ENCODE data around the gene CWC22. TPM values are rescaled to one million over a fixed set of nuclear protein-coding genes. Genes with fewer than 3 reads are reported as not detected.
"Not testable (repeated sequence)": the region's sequence is repeated elsewhere in the genome, so short reads cannot be mapped to it uniquely, and the experiment has no call there.

Gene CWC22
- total RNA-seq, 2 donors from 2014 or later = 21.5 to 24.2 TPM

- Mint-ChIP-seq H3K4me1 (no peaks in the 10 kb centered on the region), H3K27me3 (peaks cover 7% of the 10 kb centered on the region), H3K9me3 (no peaks in the 10 kb centered on the region), H3K36me3 (ENCODE audit: low read depth) (no peaks in the 10 kb centered on the region), H3K4me3 (no peak overlapping the region), H3K27ac (no peak overlapping the region)
- ATAC-seq (replicated peaks) = no peak
Observed at GRCh38 chr2:180015951-180016709, 9.0 kb upstream of the CWC22 start.

GRCh38 chr2:180012523-180012922, 5.4 kb upstream of the CWC22 start:
- H3K27me3 Mint-ChIP-seq = peaks cover 7% of the 10 kb centered on the region
- ATAC-seq (replicated peaks) = peak; percentile 86
- H3K4me1 Mint-ChIP-seq = no peaks in the 10 kb centered on the region
- H3K9me3 Mint-ChIP-seq = no peaks in the 10 kb centered on the region
- H3K36me3 Mint-ChIP-seq (ENCODE audit: low read depth) = no peaks in the 10 kb centered on the region
- H3K27ac Mint-ChIP-seq = no peak overlapping the region
- no peak overlapping the region for H3K4me3 Mint-ChIP-seq

- ATAC-seq (replicated peaks) = no peak
- no peak overlapping the region for H3K4me3 Mint-ChIP-seq
- H3K9me3 Mint-ChIP-seq = no peaks in the 10 kb centered on the region
- peaks cover 1% of the 10 kb centered on the region for H3K27me3 Mint-ChIP-seq
- peaks cover 8% of the 10 kb centered on the region for H3K4me1 Mint-ChIP-seq
- peaks cover 7% of the 10 kb centered on the region for H3K36me3 Mint-ChIP-seq (ENCODE audit: low read depth)
- H3K27ac Mint-ChIP-seq = no peak overlapping the region
Observed at GRCh38 chr2:180010701-180011100, 3.6 kb upstream of the CWC22 start.

- H3K9me3 Mint-ChIP-seq = no peaks in the 10 kb centered on the region
Observed at GRCh38 chr2:180006231-180006630, 866 bp downstream of the CWC22 start.

GRCh38 chr2:180005465-180005864, 1.6 kb downstream of the CWC22 start:
- ATAC-seq (replicated peaks); H3K27me3 Mint-ChIP-seq; H3K27ac Mint-ChIP-seq; H3K9me3 Mint-ChIP-seq: not testable (repeated sequence)
- H3K4me1 Mint-ChIP-seq = peaks cover 12% of the 10 kb centered on the region
- H3K36me3 Mint-ChIP-seq (ENCODE audit: low read depth) = peaks cover 16% of the 10 kb centered on the region
- peak overlapping the region; percentile 98 for H3K4me3 Mint-ChIP-seq

More at GRCh38 chr2:180006231-180006630, 866 bp downstream of the CWC22 start:
- peaks cover 12% of the 10 kb centered on the region for H3K4me1 Mint-ChIP-seq
- ATAC-seq (replicated peaks) = no peak
- H3K27ac Mint-ChIP-seq = peak overlapping the region; percentile 99
- peaks cover 13% of the 10 kb centered on the region for H3K36me3 Mint-ChIP-seq (ENCODE audit: low read depth)
- no peaks in the 10 kb centered on the region for H3K27me3 Mint-ChIP-seq
- peak overlapping the region; percentile 98 for H3K4me3 Mint-ChIP-seq

- no peaks in the 10 kb centered on the region for H3K27me3 Mint-ChIP-seq
- H3K9me3 Mint-ChIP-seq = no peaks in the 10 kb centered on the region
- ATAC-seq (replicated peaks) = no peak
- no peak overlapping the region for H3K27ac Mint-ChIP-seq
- H3K4me3 Mint-ChIP-seq = peak overlapping the region; percentile 98
- peaks cover 23% of the 10 kb centered on the region for H3K36me3 Mint-ChIP-seq (ENCODE audit: low read depth)
- peaks cover 12% of the 10 kb centered on the region for H3K4me1 Mint-ChIP-seq
Observed at GRCh38 chr2:180004731-180005130, 2.4 kb downstream of the CWC22 start.

GRCh38 chr2:180003559-180003958, 3.5 kb downstream of the CWC22 start:
- no peaks in the 10 kb centered on the region for H3K9me3 Mint-ChIP-seq
- no peak overlapping the region for H3K27ac Mint-ChIP-seq
- peaks cover 33% of the 10 kb centered on the region for H3K36me3 Mint-ChIP-seq (ENCODE audit: low read depth)
- no peak overlapping the region for H3K4me3 Mint-ChIP-seq
- H3K27me3 Mint-ChIP-seq = no peaks in the 10 kb centered on the region
- ATAC-seq (replicated peaks) = no peak
- H3K4me1 Mint-ChIP-seq = peaks cover 12% of the 10 kb centered on the region

GRCh38 chr2:180003073-180003472, 4.0 kb downstream of the CWC22 start:
- no peak overlapping the region for H3K4me3 Mint-ChIP-seq
- peaks cover 16% of the 10 kb centered on the region for H3K4me1 Mint-ChIP-seq
- ATAC-seq (replicated peaks) = no peak
- H3K27ac Mint-ChIP-seq = no peak overlapping the region
- H3K36me3 Mint-ChIP-seq (ENCODE audit: low read depth) = peaks cover 33% of the 10 kb centered on the region
- no peaks in the 10 kb centered on the region for H3K27me3 Mint-ChIP-seq
- H3K9me3 Mint-ChIP-seq = no peaks in the 10 kb centered on the region

GRCh38 chr2:180002198-180002770, 4.8 kb downstream of the CWC22 start:
- Mint-ChIP-seq H3K4me3 (no peak overlapping the region), H3K36me3 (ENCODE audit: low read depth) (peaks cover 32% of the 10 kb centered on the region), H3K9me3 (no peaks in the 10 kb centered on the region), H3K27ac (no peak overlapping the region), H3K4me1 (peaks cover 22% of the 10 kb centered on the region), H3K27me3 (no peaks in the 10 kb centered on the region)
- no peak for ATAC-seq (replicated peaks)

GRCh38 chr2:180001726-180002125, 5.4 kb downstream of the CWC22 start:
- H3K27me3 Mint-ChIP-seq = no peaks in the 10 kb centered on the region
- H3K4me1 Mint-ChIP-seq = peaks cover 23% of the 10 kb centered on the region
- peaks cover 27% of the 10 kb centered on the region for H3K36me3 Mint-ChIP-seq (ENCODE audit: low read depth)
- no peak for ATAC-seq (replicated peaks)
- H3K27ac Mint-ChIP-seq = no peak overlapping the region
- no peaks in the 10 kb centered on the region for H3K9me3 Mint-ChIP-seq
- no peak overlapping the region for H3K4me3 Mint-ChIP-seq

- Mint-ChIP-seq H3K36me3 (ENCODE audit: low read depth) (peaks cover 35% of the 10 kb centered on the region), H3K27me3 (no peaks in the 10 kb centered on the region), H3K4me1 (peaks cover 26% of the 10 kb centered on the region), H3K9me3 (no peaks in the 10 kb centered on the region), H3K27ac (no peak overlapping the region), H3K4me3 (no peak overlapping the region)
- peak; percentile 52 for ATAC-seq (replicated peaks)
Observed at GRCh38 chr2:180000434-180000833, 6.7 kb downstream of the CWC22 start.

GRCh38 chr2:179999000-179999399, 8.1 kb downstream of the CWC22 start:
- Mint-ChIP-seq H3K4me1 (peaks cover 27% of the 10 kb centered on the region), H3K27ac (no peak overlapping the region), H3K9me3 (no peaks in the 10 kb centered on the region), H3K36me3 (ENCODE audit: low read depth) (peaks cover 35% of the 10 kb centered on the region), H3K27me3 (no peaks in the 10 kb centered on the region), H3K4me3 (no peak overlapping the region)
- no peak for ATAC-seq (replicated peaks)

GRCh38 chr2:179995741-179996515, 11.2 kb downstream of the CWC22 start:
- Mint-ChIP-seq H3K36me3 (ENCODE audit: low read depth) (peaks cover 59% of the 10 kb centered on the region), H3K4me3 (no peak overlapping the region), H3K9me3 (no peaks in the 10 kb centered on the region), H3K27me3 (no peaks in the 10 kb centered on the region), H3K4me1 (peaks cover 32% of the 10 kb centered on the region), H3K27ac (peak overlapping the region; percentile 62)
- ATAC-seq (replicated peaks) = peak; percentile 67

GRCh38 chr2:179991344-179991743, 15.8 kb downstream of the CWC22 start:
- Mint-ChIP-seq H3K4me1 (peaks cover 24% of the 10 kb centered on the region), H3K27ac (peak overlapping the region; percentile 86), H3K4me3 (peak overlapping the region; percentile 25), H3K9me3 (no peaks in the 10 kb centered on the region), H3K36me3 (ENCODE audit: low read depth) (peaks cover 83% of the 10 kb centered on the region), H3K27me3 (no peaks in the 10 kb centered on the region)
- ATAC-seq (replicated peaks) = peak; percentile 31

All from activated T-helper 17 cell treated with anti-CD3 and anti-CD28 coated beads, Interleukin-2, amount 50 U/mL, for 72 hours (primary cell).